C4-2B (cell line): ENCODE measurements around the gene ATP8B4.

Source experiments
- ZFX ChIP-seq: fragments of 450-650 bp; IDR thresholded peaks from 2 replicates; pipeline ENCODE4 v1.6.1; 2017
- TF ChIP-seq, protein P1 (sequence below): fragments of 450-650 bp; conservative IDR thresholded peaks from 2 replicates; pipeline ENCODE4 v1.5.1; 2017; ENCODE audit warnings: mild to moderate bottlenecking

DNA sequence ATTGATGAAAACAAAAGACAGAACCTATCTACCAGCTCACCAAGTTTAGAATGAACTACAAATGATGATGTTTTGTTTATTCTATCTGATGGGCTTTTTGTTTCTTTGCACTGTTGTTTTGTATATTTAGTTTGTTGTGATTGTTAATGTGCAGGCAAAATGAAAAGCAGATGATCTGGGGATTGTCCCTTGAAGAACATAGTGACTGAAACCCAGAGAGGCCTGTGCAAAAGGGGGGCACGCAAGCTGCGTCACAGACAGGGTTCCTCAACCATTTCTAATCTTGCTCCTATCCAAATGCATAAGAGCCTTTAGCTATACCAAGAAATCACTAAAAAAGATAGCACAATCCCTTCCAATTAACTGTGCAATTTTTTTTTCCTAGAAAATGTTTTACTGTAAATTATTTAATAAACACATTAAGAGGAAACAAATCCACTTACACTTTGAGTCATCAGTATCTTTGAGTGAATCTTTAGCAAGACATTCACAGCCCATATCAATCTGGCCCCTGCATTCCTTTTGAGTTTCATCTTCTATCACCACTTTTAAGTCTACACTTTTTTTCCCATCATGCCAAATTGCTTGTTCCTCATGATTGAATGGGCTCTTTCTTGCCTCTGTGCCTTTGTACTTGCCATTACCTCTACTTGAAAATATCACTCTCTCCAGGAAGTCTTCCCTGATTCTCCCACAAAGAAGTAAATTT is 220.3 kb downstream of the ATP8B4 start:
- TF ChIP-seq, protein P1, sequence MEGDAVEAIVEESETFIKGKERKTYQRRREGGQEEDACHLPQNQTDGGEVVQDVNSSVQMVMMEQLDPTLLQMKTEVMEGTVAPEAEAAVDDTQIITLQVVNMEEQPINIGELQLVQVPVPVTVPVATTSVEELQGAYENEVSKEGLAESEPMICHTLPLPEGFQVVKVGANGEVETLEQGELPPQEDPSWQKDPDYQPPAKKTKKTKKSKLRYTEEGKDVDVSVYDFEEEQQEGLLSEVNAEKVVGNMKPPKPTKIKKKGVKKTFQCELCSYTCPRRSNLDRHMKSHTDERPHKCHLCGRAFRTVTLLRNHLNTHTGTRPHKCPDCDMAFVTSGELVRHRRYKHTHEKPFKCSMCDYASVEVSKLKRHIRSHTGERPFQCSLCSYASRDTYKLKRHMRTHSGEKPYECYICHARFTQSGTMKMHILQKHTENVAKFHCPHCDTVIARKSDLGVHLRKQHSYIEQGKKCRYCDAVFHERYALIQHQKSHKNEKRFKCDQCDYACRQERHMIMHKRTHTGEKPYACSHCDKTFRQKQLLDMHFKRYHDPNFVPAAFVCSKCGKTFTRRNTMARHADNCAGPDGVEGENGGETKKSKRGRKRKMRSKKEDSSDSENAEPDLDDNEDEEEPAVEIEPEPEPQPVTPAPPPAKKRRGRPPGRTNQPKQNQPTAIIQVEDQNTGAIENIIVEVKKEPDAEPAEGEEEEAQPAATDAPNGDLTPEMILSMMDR, result no peak
- TF ChIP-seq ZFX, result no peak
